AG04449 (cell line): ENCODE data around the gene MLIP.

Source experiments
- CTCF ChIA-PET: fragments of 350-600 bp; formaldehyde crosslinking; extraction: SDS; loops from one replicate; lab custom pipeline; 2021; ENCODE audit warnings: antibody characterized with exemption; lab: Yijun Ruan, JAX
- POLR2A ChIA-PET: fragments of 400-600, 350-600 bp; formaldehyde crosslinking; extraction: SDS; loops from one replicate; lab custom pipeline; 2020; ENCODE audit warnings: antibody characterized with exemption, inconsistent platforms; lab: Yijun Ruan, JAX
- DNase-seq: peaks from one replicate; pipeline ENCODE4 v3.0.0-alpha.2; 2010; ENCODE audit warnings: low read depth, low spot score
- H3K4me3 ChIP-seq: 2 replicates; pipeline ENCODE4 v1.5.1; 2011; ENCODE audit warnings: low read depth, mild to moderate bottlenecking, control low read depth, low read length
- CTCF ChIP-seq: IDR thresholded peaks from one replicate; pipeline ENCODE4 v1.5.1; 2011; ENCODE audit warnings: mild to moderate bottlenecking, moderate library complexity, low read length, control low read depth, inconsistent platforms; ENCODE audit not compliant: insufficient read depth; ENCODE audit errors: missing control alignments

The MLIP gene

GRCh38 chr6:54299542-54300269 is 188.5 kb downstream of the MLIP start:
- TF ChIP-seq CTCF: no peak
- ChIA-PET CTCF (interaction anchor here (0.8 to 2.0 kb wide), 3 partner anchors 12 to 313 kb away, joined by 3 to 6 read pairs (median 4); no protein-coding TSS in a partner anchor), POLR2A (interaction anchor here (1.4 kb wide), 1 partner anchor 14 kb away, joined by 5 read pairs; no protein-coding TSS in a partner anchor)
- no peak for DNase-seq
- no peak overlapping the region for H3K4me3 ChIP-seq

- ChIA-PET CTCF (interaction anchor here (1.3 to 1.5 kb wide), 2 partner anchors 56 to 583 kb away, joined by 3 to 4 read pairs; no protein-coding TSS in a partner anchor), POLR2A (no interaction called here)
- no peak overlapping the region for H3K4me3 ChIP-seq
- TF ChIP-seq CTCF: no peak
- DNase-seq: no peak
Observed at GRCh38 chr6:54301770-54302169, 190.5 kb downstream of the MLIP start.

GRCh38 chr6:54307439-54307910 is 196.2 kb downstream of the MLIP start:
- no peak overlapping the region for H3K4me3 ChIP-seq
- DNase-seq: no peak
- no peak for TF ChIP-seq CTCF
- POLR2A ChIA-PET: no interaction called here
- CTCF ChIA-PET: interaction anchor here (0.5 kb wide), 1 partner anchor 19 kb away, joined by 3 read pairs; no protein-coding TSS in a partner anchor

- no peak within 1 kb of the TSS for H3K4me3 ChIP-seq
- ChIA-PET CTCF (no interaction called here), POLR2A (no interaction called here)
- no peak for TF ChIP-seq CTCF
- no peak for DNase-seq
Observed at GRCh38 chr6:54308289-54308985, 197.2 kb downstream of the MLIP start, which contains the start of gene TINAG. Gene TINAG (plus strand): TSS chr6:54308441. CDS start chr6:54308551, 110 bp downstream.

- no peak for TF ChIP-seq CTCF
- H3K4me3 ChIP-seq: no peak overlapping the region
- POLR2A ChIA-PET: no interaction called here
- CTCF ChIA-PET: no interaction called here
- no peak for DNase-seq
Observed at GRCh38 chr6:54308986-54309315, 197.7 kb downstream of the MLIP start.
